Fibroblast of skin of left quadriceps (primary cell): ENCODE data around the gene HRNR.
"Not testable (repeated sequence)": the region's sequence is repeated elsewhere in the genome, so short reads cannot be mapped to it uniquely, and the experiment has no call there.

Experiments
- DNase-seq, 2 experiments: peaks; one replicate each; pipeline ENCODE4 v3.0.0-alpha.2; 2013; ENCODE audit warnings: low read depth in 2 of 2

The HRNR gene

GRCh38 chr1:152224093-152224492, at the start of gene HRNR:
Gene HRNR, minus strand, starts transcription at chr1:152224193. Its CDS starts 940 bp downstream, at chr1:152223253.
- no peak for DNase-seq

GRCh38 chr1:152256394-152256793, 32.4 kb upstream of the HRNR start:
- DNase-seq, result not testable (repeated sequence)

GRCh38 chr1:152252157-152252556, 28.2 kb upstream of the HRNR start:
- DNase-seq, result no peak

- no peak for DNase-seq
Observed at GRCh38 chr1:152251391-152251790, 27.4 kb upstream of the HRNR start.

- DNase-seq, result no peak
Observed at GRCh38 chr1:152247316-152247715, 23.3 kb upstream of the HRNR start.

GRCh38 chr1:152244576-152245273, 20.7 kb upstream of the HRNR start:
- DNase-seq, result no peak

- no peak for DNase-seq
Observed at GRCh38 chr1:152237093-152237492, 13.1 kb upstream of the HRNR start.

- no peak for DNase-seq
Observed at GRCh38 chr1:152228831-152229230, 4.8 kb upstream of the HRNR start.

- no peak for DNase-seq
Observed at GRCh38 chr1:152227310-152227928, 3.4 kb upstream of the HRNR start.

GRCh38 chr1:152225678-152226077, 1.7 kb upstream of the HRNR start:
- DNase-seq, result no peak

GRCh38 chr1:152220166-152221163, 3.5 kb downstream of the HRNR start:
- DNase-seq, result no peak

GRCh38 chr1:152219438-152219837, 4.6 kb downstream of the HRNR start:
- not testable (repeated sequence) for DNase-seq

GRCh38 chr1:152218762-152219436, 5.1 kb downstream of the HRNR start:
- no peak for DNase-seq

GRCh38 chr1:152215604-152216003, 8.4 kb downstream of the HRNR start:
- not testable (repeated sequence) for DNase-seq

GRCh38 chr1:152214911-152215310, 9.1 kb downstream of the HRNR start:
- not testable (repeated sequence) for DNase-seq

GRCh38 chr1:152198982-152199381, 25.0 kb downstream of the HRNR start:
- DNase-seq, result no peak

- no peak for DNase-seq
Observed at GRCh38 chr1:152197361-152197941, 26.5 kb downstream of the HRNR start.

GRCh38 chr1:152191711-152192110, 32.3 kb downstream of the HRNR start:
- DNase-seq, result no peak

- no peak for DNase-seq
Observed at GRCh38 chr1:152191260-152191659, 32.7 kb downstream of the HRNR start.

- DNase-seq, result no peak
Observed at GRCh38 chr1:152190589-152190988, 33.4 kb downstream of the HRNR start.
